Measurements from ENCODE around the gene GSTM3.
"Not testable (repeated sequence)": the region's sequence is repeated elsewhere in the genome, so short reads cannot be mapped to it uniquely, and the experiment has no call there.

The GSTM3 gene

GRCh38 chr1:109704173-109704572, 36.7 kb downstream of the GSTM3 start:
- no peak overlapping the region for H3K27ac ChIP-seq (ENCODE audit: low read length)
- H3K9me2 ChIP-seq (replicated peaks; ENCODE audit: insufficient read depth, low read length), result no peaks in the 10 kb centered on the region
- no peak overlapping the region for H3K4me2 ChIP-seq (ENCODE audit: low read depth, low read length)
- TF ChIP-seq CTCF (IDR thresholded peaks at IDR 0.05; ENCODE audit: low read length) (no peak), EZH2phosphoT487 (IDR thresholded peaks at IDR 0.05; ENCODE audit: low read length) (no peak), EZH2 (optimal IDR thresholded peaks at IDR 0.05; ENCODE audit: low read depth, low read length) (no peak)
- H3K4me1 ChIP-seq (ENCODE audit: low read length), result no peaks in the 10 kb centered on the region
- H3K9me3 ChIP-seq (replicated peaks; ENCODE audit: insufficient read depth, low read length), result no peaks in the 10 kb centered on the region
- H3K4me3 ChIP-seq (ENCODE audit: low read length), result no peak overlapping the region
- H4K20me1 ChIP-seq (ENCODE audit: insufficient read depth, low read length), result no peaks in the 10 kb centered on the region
- no peaks in the 10 kb centered on the region for H3F3A ChIP-seq (ENCODE audit: insufficient read depth, low read length)
- H3K79me2 ChIP-seq (ENCODE audit: low read length), result no peaks in the 10 kb centered on the region
- no peaks in the 10 kb centered on the region for H3K27me3 ChIP-seq (replicated peaks; ENCODE audit: insufficient read depth, low read length)
- no peak for DNase-seq
- no peaks in the 10 kb centered on the region for H3K36me3 ChIP-seq (replicated peaks; ENCODE audit: insufficient read depth, low read length)
- H3K9ac ChIP-seq (ENCODE audit: low read length), result no peak overlapping the region
- H2AFZ ChIP-seq (ENCODE audit: low read length), result no peak overlapping the region

GRCh38 chr1:109702940-109703339, 37.9 kb downstream of the GSTM3 start:
- DNase-seq; H3K4me3 ChIP-seq (ENCODE audit: low read length); H4K20me1 ChIP-seq (ENCODE audit: insufficient read depth, low read length): not testable (repeated sequence)

GRCh38 chr1:109697861-109698260, 43.0 kb downstream of the GSTM3 start:
- not testable (repeated sequence) for H3K9ac ChIP-seq (ENCODE audit: low read length); H3F3A ChIP-seq (ENCODE audit: insufficient read depth, low read length); H2AFZ ChIP-seq (ENCODE audit: low read length); H4K20me1 ChIP-seq (ENCODE audit: insufficient read depth, low read length); H3K4me3 ChIP-seq (ENCODE audit: low read length); H3K9me3 ChIP-seq (replicated peaks; ENCODE audit: insufficient read depth, low read length); H3K27me3 ChIP-seq (replicated peaks; ENCODE audit: insufficient read depth, low read length); H3K4me2 ChIP-seq (ENCODE audit: low read depth, low read length); H3K36me3 ChIP-seq (replicated peaks; ENCODE audit: insufficient read depth, low read length); H3K79me2 ChIP-seq (ENCODE audit: low read length); H3K9me2 ChIP-seq (replicated peaks; ENCODE audit: insufficient read depth, low read length); H3K4me1 ChIP-seq (ENCODE audit: low read length); H3K27ac ChIP-seq (ENCODE audit: low read length); DNase-seq

More at GRCh38 chr1:109702940-109703339, 37.9 kb downstream of the GSTM3 start:
- H3K79me2 ChIP-seq (ENCODE audit: low read length); H3F3A ChIP-seq (ENCODE audit: insufficient read depth, low read length); H3K4me1 ChIP-seq (ENCODE audit: low read length); H3K9ac ChIP-seq (ENCODE audit: low read length); H3K36me3 ChIP-seq (replicated peaks; ENCODE audit: insufficient read depth, low read length); H3K9me3 ChIP-seq (replicated peaks; ENCODE audit: insufficient read depth, low read length); H2AFZ ChIP-seq (ENCODE audit: low read length); H3K4me2 ChIP-seq (ENCODE audit: low read depth, low read length); H3K27me3 ChIP-seq (replicated peaks; ENCODE audit: insufficient read depth, low read length); H3K27ac ChIP-seq (ENCODE audit: low read length); H3K9me2 ChIP-seq (replicated peaks; ENCODE audit: insufficient read depth, low read length): not testable (repeated sequence)

- H3K27ac ChIP-seq (ENCODE audit: low read length), result no peak overlapping the region
- TF ChIP-seq EZH2phosphoT487 (IDR thresholded peaks at IDR 0.05; ENCODE audit: low read length), result no peak
- no peak for TF ChIP-seq EZH2 (optimal IDR thresholded peaks at IDR 0.05; ENCODE audit: low read depth, low read length)
- TF ChIP-seq CTCF (IDR thresholded peaks at IDR 0.05; ENCODE audit: low read length), result no peak
- no peaks in the 10 kb centered on the region for H3K4me1 ChIP-seq (ENCODE audit: low read length)
- no peaks in the 10 kb centered on the region for H3F3A ChIP-seq (ENCODE audit: insufficient read depth, low read length)
- no peaks in the 10 kb centered on the region for H3K9me2 ChIP-seq (replicated peaks; ENCODE audit: insufficient read depth, low read length)
- H3K4me3 ChIP-seq (ENCODE audit: low read length), result no peak overlapping the region
- H3K79me2 ChIP-seq (ENCODE audit: low read length), result no peaks in the 10 kb centered on the region
- no peak overlapping the region for H2AFZ ChIP-seq (ENCODE audit: low read length)
- H3K27me3 ChIP-seq (replicated peaks; ENCODE audit: insufficient read depth, low read length), result no peaks in the 10 kb centered on the region
- no peak for DNase-seq
- H3K9me3 ChIP-seq (replicated peaks; ENCODE audit: insufficient read depth, low read length), result no peaks in the 10 kb centered on the region
- no peaks in the 10 kb centered on the region for H3K36me3 ChIP-seq (replicated peaks; ENCODE audit: insufficient read depth, low read length)
- no peak overlapping the region for H3K9ac ChIP-seq (ENCODE audit: low read length)
- no peaks in the 10 kb centered on the region for H4K20me1 ChIP-seq (ENCODE audit: insufficient read depth, low read length)
- no peak overlapping the region for H3K4me2 ChIP-seq (ENCODE audit: low read depth, low read length)
These were observed 43.8 kb downstream of the GSTM3 start for GRCh38 chr1:109697066-109697465.

- not testable (repeated sequence) for H3F3A ChIP-seq (ENCODE audit: insufficient read depth, low read length); H3K9me2 ChIP-seq (replicated peaks; ENCODE audit: insufficient read depth, low read length); H3K9ac ChIP-seq (ENCODE audit: low read length); H3K4me1 ChIP-seq (ENCODE audit: low read length); H3K36me3 ChIP-seq (replicated peaks; ENCODE audit: insufficient read depth, low read length); H3K27me3 ChIP-seq (replicated peaks; ENCODE audit: insufficient read depth, low read length); H3K4me3 ChIP-seq (ENCODE audit: low read length); H2AFZ ChIP-seq (ENCODE audit: low read length); DNase-seq; H3K4me2 ChIP-seq (ENCODE audit: low read depth, low read length); H4K20me1 ChIP-seq (ENCODE audit: insufficient read depth, low read length); H3K27ac ChIP-seq (ENCODE audit: low read length); H3K79me2 ChIP-seq (ENCODE audit: low read length); H3K9me3 ChIP-seq (replicated peaks; ENCODE audit: insufficient read depth, low read length)
These were observed 45.7 kb downstream of the GSTM3 start for GRCh38 chr1:109695138-109695537.

GRCh38 chr1:109694400-109694799, 46.4 kb downstream of the GSTM3 start:
- H3K27me3 ChIP-seq (replicated peaks; ENCODE audit: insufficient read depth, low read length); H2AFZ ChIP-seq (ENCODE audit: low read length); H3K4me1 ChIP-seq (ENCODE audit: low read length); H3F3A ChIP-seq (ENCODE audit: insufficient read depth, low read length); H3K4me2 ChIP-seq (ENCODE audit: low read depth, low read length); H3K36me3 ChIP-seq (replicated peaks; ENCODE audit: insufficient read depth, low read length); DNase-seq; H3K9ac ChIP-seq (ENCODE audit: low read length); H3K79me2 ChIP-seq (ENCODE audit: low read length); H4K20me1 ChIP-seq (ENCODE audit: insufficient read depth, low read length); H3K27ac ChIP-seq (ENCODE audit: low read length); H3K4me3 ChIP-seq (ENCODE audit: low read length); H3K9me2 ChIP-seq (replicated peaks; ENCODE audit: insufficient read depth, low read length); H3K9me3 ChIP-seq (replicated peaks; ENCODE audit: insufficient read depth, low read length): not testable (repeated sequence)

Measured in MM.1S (cell line).